Liver (tissue), 9 donors: ENCODE measurements around the gene SLC6A17. TPM values are rescaled to one million over a fixed set of nuclear protein-coding genes. Genes with fewer than 3 reads are reported as not detected.

ENCODE experiments used
- DNase-seq: peaks from one replicate; pipeline ENCODE4 v3.0.0-alpha.2; 2017; ENCODE audit warnings: low spot score
- H3K27ac ChIP-seq, 2 donors: one replicate each; pipeline ENCODE4 v1.7.0; 2013; ENCODE audit warnings: inconsistent platforms in 2 of 2, low read length in 2 of 2, control low read depth in 1 of 2, low read depth in 1 of 2, mild to moderate bottlenecking in 1 of 2
- H3K27me3 ChIP-seq, 4 donors: one replicate each; pipeline versions ENCODE4 v1.6.1 to v1.7.0; 2013; ENCODE audit warnings: low read length in 3 of 4, inconsistent platforms in 1 of 4, mild to moderate bottlenecking in 1 of 4, moderate library complexity in 1 of 4; ENCODE audit not compliant: control insufficient read depth in 4 of 4, insufficient read depth in 4 of 4
- H3K36me3 ChIP-seq, 4 donors: one replicate each; pipeline versions ENCODE4 v1.6.1 to v1.7.0; 2013; ENCODE audit warnings: low read length in 3 of 4, mild to moderate bottlenecking in 3 of 4, low read depth in 1 of 4, moderate library complexity in 1 of 4; ENCODE audit not compliant: control insufficient read depth in 4 of 4, insufficient read depth in 3 of 4
- H3K4me1 ChIP-seq, 4 donors: one replicate each; pipeline versions ENCODE4 v1.6.1 to v1.7.0; 2013; ENCODE audit warnings: low read length in 3 of 4, mild to moderate bottlenecking in 3 of 4, moderate library complexity in 1 of 4; ENCODE audit not compliant: control insufficient read depth in 4 of 4, insufficient read depth in 4 of 4
- H3K4me3 ChIP-seq, 3 donors: one replicate each; pipeline versions ENCODE4 v1.6.1 to v1.7.0; 2013; ENCODE audit warnings: low read length in 3 of 3, control low read depth in 1 of 3, low read depth in 1 of 3, mild to moderate bottlenecking in 1 of 3
- H3K9ac ChIP-seq, 2 donors: one replicate each; pipeline ENCODE4 v1.7.0; 2013; ENCODE audit warnings: low read length in 2 of 2, mild to moderate bottlenecking in 2 of 2, moderate library complexity in 2 of 2, control low read depth in 1 of 2, low read depth in 1 of 2
- H3K9me3 ChIP-seq, 4 donors: one replicate each; pipeline versions ENCODE4 v1.6.1 to v1.7.0; 2013; ENCODE audit warnings: low read length in 3 of 4; ENCODE audit not compliant: control insufficient read depth in 4 of 4
- ATF3 ChIP-seq: IDR thresholded peaks from 2 replicates; pipeline ENCODE4 v1.6.1; 2016; ENCODE audit warnings: antibody characterized with exemption
- EGR1 ChIP-seq, 2 donors: IDR thresholded peaks; 2 replicates each; pipeline ENCODE4 v1.6.1; 2016 to 2018; ENCODE audit warnings: antibody characterized with exemption in 2 of 2, low read depth in 2 of 2
- FOXA2 ChIP-seq: IDR thresholded peaks from 2 replicates; pipeline ENCODE4 v1.6.1; 2016; ENCODE audit warnings: antibody characterized with exemption
- GABPA ChIP-seq, 2 donors: IDR thresholded peaks in 1 of 2; conservative IDR thresholded peaks in 1 of 2; 2 replicates each; pipeline ENCODE4 v1.6.1; 2016; ENCODE audit warnings: antibody characterized with exemption in 2 of 2, mild to moderate bottlenecking in 1 of 2, moderate library complexity in 1 of 2
- JUND ChIP-seq, 2 donors: IDR thresholded peaks; 2 replicates each; pipeline ENCODE4 v1.6.1; 2016; ENCODE audit warnings: antibody characterized with exemption in 2 of 2
- NR2F2 ChIP-seq: IDR thresholded peaks from 2 replicates; pipeline ENCODE4 v1.6.1; 2016; ENCODE audit warnings: antibody characterized with exemption
- RAD21 ChIP-seq, 2 donors: IDR thresholded peaks; 2 replicates each; pipeline ENCODE4 v1.6.1; 2016; ENCODE audit warnings: antibody characterized with exemption in 2 of 2, mild to moderate bottlenecking in 2 of 2
- REST ChIP-seq: IDR thresholded peaks from 2 replicates; pipeline ENCODE4 v1.6.1; 2016; ENCODE audit warnings: antibody characterized with exemption, mild to moderate bottlenecking
- RXRA ChIP-seq, 2 donors: IDR thresholded peaks; 2 replicates each; pipeline ENCODE4 v1.6.1; 2017 to 2018; ENCODE audit warnings: antibody characterized with exemption in 2 of 2, mild to moderate bottlenecking in 1 of 2
- TAF1 ChIP-seq: conservative IDR thresholded peaks from 2 replicates; pipeline ENCODE4 v1.6.1; 2016; ENCODE audit warnings: antibody characterized with exemption, mild to moderate bottlenecking
- YY1 ChIP-seq: IDR thresholded peaks from 2 replicates; pipeline ENCODE4 v1.6.1; 2016; ENCODE audit warnings: antibody characterized with exemption, mild to moderate bottlenecking
- ZBTB33 ChIP-seq: IDR thresholded peaks from 2 replicates; pipeline ENCODE4 v1.6.1; 2016; ENCODE audit warnings: antibody characterized with exemption
- WGBS: extraction: QIAGEN DNeasy Blood & Tissue Kit; methylation state at CpG from one replicate; pipeline ENCODE4 v1.1.7; 2013; 5-methylcytosine and 5-hydroxymethylcytosine counted together
- polyA plus RNA-seq, 2 donors: library from polyadenylated mRNA; stranded (reverse) in 1 of 2; unstranded in 1 of 2; fragments of 200-250 nt in 1 of 2; fragments of >200 nt in 1 of 2; fragmentation: Nextera tagmentation in 1 of 2; extraction: Ambion mirVana in 1 of 2; gene quantifications; one replicate each; pipeline versions ENCODE4 v1.2.1 to v1.2.3, GENCODE V29; 2013 to 2015
- total RNA-seq, 2 donors: library from RNA; depleted of rRNA; stranded (reverse); fragments of >200 nt; gene quantifications; one replicate each; pipeline ENCODE4 v1.2.3, GENCODE V29; 2014
- TF ChIP-seq, protein P1 (sequence below): IDR thresholded peaks from 2 replicates; pipeline ENCODE4 v1.6.1; 2016; ENCODE audit warnings: antibody characterized with exemption
- donor health status: healthy.
- donor health status: healthy.
- donor health status: healthy.
- donor health status: healthy.
- donor health status: healthy.

The SLC6A17 gene
- total and polyA plus RNA-seq, 4 donors, result not detected

DNA sequence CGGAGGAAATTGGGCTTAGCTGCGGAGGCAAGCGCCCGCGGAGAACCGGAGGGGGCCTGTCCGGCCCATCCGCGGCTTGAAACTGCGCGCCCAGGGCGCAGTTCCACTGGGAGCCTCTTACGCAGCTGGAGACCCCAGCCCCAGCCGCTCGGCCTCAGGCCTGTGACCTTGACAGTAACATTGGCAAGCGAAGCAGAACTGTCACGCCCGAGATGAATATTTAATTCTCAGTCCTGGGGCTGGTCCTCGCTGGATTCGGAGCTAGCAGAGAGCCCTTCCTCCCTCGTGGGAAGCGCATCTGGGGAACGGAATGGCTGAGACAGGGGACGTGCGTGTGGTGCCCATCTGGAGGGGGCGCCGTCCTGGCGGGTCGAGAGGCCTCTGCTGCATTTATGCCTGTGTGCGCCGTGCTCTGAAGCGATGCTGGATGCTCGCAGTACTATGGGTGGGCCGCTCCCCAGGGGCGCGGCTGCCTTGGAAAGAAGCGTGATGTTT lies 928 bp downstream of the SLC6A17 start:
- Histone ChIP-seq H3K27me3 (peaks cover 9 to 15% (median 10%) of the 10 kb centered on the region in 4 donors), H3K27ac (no peak overlapping the region), H3K9ac (no peak overlapping the region), H3K4me1 (peaks cover 0 to 5% (median 3%) of the 10 kb centered on the region in 4 donors), H3K36me3 (no peaks in the 10 kb centered on the region), H3K4me3 (no peak overlapping the region), H3K9me3 (peaks cover 0 to 3% (median 0%) of the 10 kb centered on the region in 4 donors)
- no peak for TF ChIP-seq GABPA (IDR thresholded peaks at IDR 0.05 in 1 of 2, conservative IDR thresholded peaks at IDR 0.05 in 1 of 2)
- TF ChIP-seq ATF3, result no peak
- TF ChIP-seq, protein P1, sequence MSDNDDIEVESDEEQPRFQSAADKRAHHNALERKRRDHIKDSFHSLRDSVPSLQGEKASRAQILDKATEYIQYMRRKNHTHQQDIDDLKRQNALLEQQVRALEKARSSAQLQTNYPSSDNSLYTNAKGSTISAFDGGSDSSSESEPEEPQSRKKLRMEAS, result no peak
- no peak for TF ChIP-seq YY1
- no peak for TF ChIP-seq JUND (IDR thresholded peaks at IDR 0.05)
- TF ChIP-seq RXRA (IDR thresholded peaks at IDR 0.05), result no peak
- no peak for TF ChIP-seq RAD21 (IDR thresholded peaks at IDR 0.05)
- DNase-seq, result no peak
- WGBS, result 11% methylated on average over 37 of the region's 37 CpGs

GRCh38 chr1:110152133-110152785 lies 2.0 kb downstream of the SLC6A17 start:
- Histone ChIP-seq H3K36me3 (no peaks in the 10 kb centered on the region), H3K27me3 (peaks cover 9 to 12% (median 10%) of the 10 kb centered on the region in 4 donors), H3K9me3 (peaks cover 0 to 3% (median 0%) of the 10 kb centered on the region in 4 donors), H3K9ac (no peak overlapping the region), H3K4me1 (peaks cover 0 to 5% (median 3%) of the 10 kb centered on the region in 4 donors), H3K27ac (no peak overlapping the region), H3K4me3 (no peak overlapping the region)
- WGBS, result 52% methylated on average over 8 of the region's 8 CpGs
- DNase-seq, result no peak
- TF ChIP-seq, protein P1, result no peak
- TF ChIP-seq TAF1 (no peak), NR2F2 (no peak), RAD21 (IDR thresholded peaks at IDR 0.05) (no peak)

DNA sequence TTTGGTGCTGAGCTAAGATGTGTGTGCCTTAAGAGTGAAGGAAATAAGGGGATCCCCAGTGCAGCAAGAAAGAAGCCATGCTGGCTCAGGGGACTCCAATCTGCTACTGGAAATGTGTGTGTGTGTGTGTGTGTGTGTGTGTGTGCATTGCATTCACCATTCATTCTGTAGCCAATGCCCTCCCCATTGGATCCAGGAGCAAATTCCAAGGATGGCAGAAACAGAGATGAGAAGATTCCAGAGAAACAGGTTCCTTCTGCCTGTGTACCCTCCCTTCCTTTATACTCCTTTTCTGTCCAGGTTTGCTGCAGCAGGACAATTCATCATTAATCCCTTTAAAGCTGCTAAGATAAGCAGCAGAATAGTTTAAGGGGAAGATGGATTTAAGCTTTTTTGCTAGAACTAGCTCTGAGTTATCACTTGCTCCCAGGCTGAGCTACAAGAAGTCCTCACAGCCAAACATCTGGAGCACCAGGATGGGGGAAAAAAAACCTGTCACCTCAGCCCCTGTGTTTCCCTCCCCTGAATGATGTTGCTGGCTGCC lies 3.2 kb downstream of the SLC6A17 start:
- Histone ChIP-seq H3K27ac (no peak overlapping the region), H3K9ac (no peak overlapping the region), H3K4me1 (peaks cover 0 to 5% (median 3%) of the 10 kb centered on the region in 4 donors), H3K36me3 (no peaks in the 10 kb centered on the region), H3K4me3 (no peak overlapping the region), H3K27me3 (peaks cover 4 to 12% (median 10%) of the 10 kb centered on the region in 4 donors), H3K9me3 (peaks cover 0 to 3% (median 0%) of the 10 kb centered on the region in 4 donors)
- TF ChIP-seq EGR1 (IDR thresholded peaks at IDR 0.05; ENCODE audit: low read depth in 2 of 2), result no peak
- no peak for TF ChIP-seq RXRA (IDR thresholded peaks at IDR 0.05)
- DNase-seq, result no peak

DNA sequence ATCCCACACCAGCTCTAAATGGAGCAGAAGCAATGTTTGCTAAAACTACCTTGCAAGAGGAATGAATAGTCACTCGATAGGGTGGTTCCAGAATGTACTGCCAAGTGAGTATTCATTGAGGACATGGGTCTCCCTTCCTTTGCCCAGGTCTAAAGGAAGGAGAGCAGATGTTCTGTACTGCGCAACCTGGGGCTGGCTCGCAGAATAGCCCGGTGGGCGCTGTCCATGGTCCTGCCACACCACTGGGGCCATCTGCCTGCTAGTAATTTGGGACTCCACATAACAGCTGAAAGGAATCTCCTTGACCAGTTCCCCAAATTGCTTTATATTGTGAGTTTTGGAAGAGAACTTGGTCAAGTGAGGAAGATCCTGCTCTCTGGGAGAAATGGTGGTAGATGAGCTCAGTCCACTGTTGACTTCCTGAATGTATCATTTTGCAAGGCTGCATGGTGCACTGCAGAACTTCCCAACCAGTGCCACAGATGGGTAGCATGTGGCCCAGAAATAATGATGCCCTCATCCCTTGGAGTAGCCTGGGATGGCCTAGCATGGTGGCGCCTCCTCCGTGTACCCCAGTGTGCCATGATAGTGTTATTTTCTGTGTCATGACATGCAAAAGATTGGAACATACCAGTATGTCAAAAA lies 5.7 kb downstream of the SLC6A17 start:
- TF ChIP-seq NR2F2 (no peak), ZBTB33 (no peak), YY1 (no peak), REST (peak; percentile 100), FOXA2 (no peak), EGR1 (IDR thresholded peaks at IDR 0.05; ENCODE audit: low read depth in 2 of 2) (no peak)
- H3K4me3 ChIP-seq, result no peak overlapping the region
- H3K36me3 ChIP-seq, result no peaks in the 10 kb centered on the region
- H3K9ac ChIP-seq, result no peak overlapping the region
- H3K4me1 ChIP-seq, result no peaks in the 10 kb centered on the region
- H3K27ac ChIP-seq, result no peak overlapping the region
- WGBS, result 13% methylated on average over 7 of the region's 7 CpGs
- peaks cover under 1 to 8% (median 5%) of the 10 kb centered on the region in 4 donors for H3K27me3 ChIP-seq
- H3K9me3 ChIP-seq, result peaks cover 0 to 3% (median 0%) of the 10 kb centered on the region in 4 donors
- peak; percentile 77 for DNase-seq
